Measurements from ENCODE around the gene CD209.
A peak's percentile ranks its signal among the peaks of the same experiment; 100 is the strongest.

Gene CD209, protein sequence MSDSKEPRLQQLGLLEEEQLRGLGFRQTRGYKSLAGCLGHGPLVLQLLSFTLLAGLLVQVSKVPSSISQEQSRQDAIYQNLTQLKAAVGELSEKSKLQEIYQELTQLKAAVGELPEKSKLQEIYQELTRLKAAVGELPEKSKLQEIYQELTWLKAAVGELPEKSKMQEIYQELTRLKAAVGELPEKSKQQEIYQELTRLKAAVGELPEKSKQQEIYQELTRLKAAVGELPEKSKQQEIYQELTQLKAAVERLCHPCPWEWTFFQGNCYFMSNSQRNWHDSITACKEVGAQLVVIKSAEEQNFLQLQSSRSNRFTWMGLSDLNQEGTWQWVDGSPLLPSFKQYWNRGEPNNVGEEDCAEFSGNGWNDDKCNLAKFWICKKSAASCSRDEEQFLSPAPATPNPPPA

DNA sequence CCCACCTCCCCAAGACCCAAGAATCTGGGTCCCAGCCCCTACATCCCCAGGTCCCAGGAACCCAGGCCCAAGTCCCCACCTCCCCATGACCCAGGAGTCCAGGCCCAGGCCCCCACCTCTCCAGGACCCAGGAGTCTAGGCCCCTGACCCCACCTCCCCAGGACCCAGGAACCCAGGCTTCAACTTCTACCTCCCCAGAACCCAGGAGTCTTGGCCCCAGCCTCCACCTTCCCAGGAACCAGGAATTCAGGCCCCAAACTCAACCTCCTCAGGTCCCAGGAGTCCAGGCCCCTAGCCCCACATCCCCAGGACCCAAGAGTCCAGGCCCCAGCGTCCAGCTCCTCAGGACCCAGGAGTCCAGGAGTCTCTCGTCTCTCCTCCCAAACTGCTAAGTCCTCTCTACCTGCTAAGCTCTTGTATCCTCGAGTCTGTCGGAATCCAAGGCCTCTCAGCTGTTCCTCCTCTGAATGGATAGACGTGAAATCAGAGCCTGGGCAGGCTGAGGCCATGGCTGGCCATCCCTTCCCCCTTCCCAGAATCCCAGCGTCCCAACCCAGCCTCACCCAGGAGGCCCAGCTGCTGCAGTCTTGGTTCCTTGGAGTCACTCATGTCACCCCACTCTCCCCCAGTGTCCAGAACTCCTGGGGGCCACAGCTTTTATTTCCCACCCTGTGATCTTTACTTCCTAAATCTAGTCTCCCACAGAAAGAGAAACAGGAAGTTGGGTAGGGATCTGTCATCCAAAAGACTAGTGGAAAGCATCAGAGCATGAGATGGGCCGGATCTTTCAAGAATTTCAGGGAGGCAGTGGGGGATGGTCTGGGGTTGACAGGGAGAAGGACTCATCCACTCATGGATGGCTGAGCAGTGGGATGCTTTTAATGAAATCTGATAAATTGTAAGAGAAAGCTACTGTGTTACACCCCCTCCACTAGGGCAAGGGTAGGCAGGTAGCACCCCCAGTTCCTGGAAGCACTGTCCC is at the start of gene CD209:
Gene CD209 (minus strand): TSS at position 632 of the 982 bp plus-strand sequence. CDS start 23 bp downstream, at position 609.
- H3K36me3 ChIP-seq (ENCODE audit: control insufficient read depth in 2 of 2, insufficient read depth in 1 of 2, low read length in 2 of 2) = no peaks in the 10 kb centered on the region
- H3K4me3 ChIP-seq (ENCODE audit: low read depth, low read length) = no peak within 1 kb of the TSS
- ChIA-PET CTCF (no interaction called here), POLR2A (interaction anchor here (0.5 kb wide), 1 partner anchor 1090 kb away, joined by 4 read pairs; no protein-coding TSS in a partner anchor)
- no peaks in the 10 kb centered on the region for H3K9me3 ChIP-seq (ENCODE audit: control insufficient read depth, insufficient read depth, low read depth, low read length)
- H3K4me1 ChIP-seq (ENCODE audit: control insufficient read depth, insufficient read depth, low read length) = no peaks in the 10 kb centered on the region
- TF ChIP-seq MEIS1 (CRISPR knock-in tag; IDR thresholded peaks at IDR 0.05; ENCODE audit: borderline replicate concordance) (no peak), ZNF23 (tag by site-specific recombination; IDR thresholded peaks at IDR 0.05; ENCODE audit: borderline replicate concordance) (no peak), MZF1 (tag by site-specific recombination; IDR thresholded peaks at IDR 0.05; ENCODE audit: borderline replicate concordance) (no peak), ZNF274 (IDR thresholded peaks at IDR 0.05; ENCODE audit: low read length) (no peak), ZNF274 (tag by site-specific recombination; IDR thresholded peaks at IDR 0.05; ENCODE audit: borderline replicate concordance) (no peak)
- TF ChIP-seq, protein P1, sequence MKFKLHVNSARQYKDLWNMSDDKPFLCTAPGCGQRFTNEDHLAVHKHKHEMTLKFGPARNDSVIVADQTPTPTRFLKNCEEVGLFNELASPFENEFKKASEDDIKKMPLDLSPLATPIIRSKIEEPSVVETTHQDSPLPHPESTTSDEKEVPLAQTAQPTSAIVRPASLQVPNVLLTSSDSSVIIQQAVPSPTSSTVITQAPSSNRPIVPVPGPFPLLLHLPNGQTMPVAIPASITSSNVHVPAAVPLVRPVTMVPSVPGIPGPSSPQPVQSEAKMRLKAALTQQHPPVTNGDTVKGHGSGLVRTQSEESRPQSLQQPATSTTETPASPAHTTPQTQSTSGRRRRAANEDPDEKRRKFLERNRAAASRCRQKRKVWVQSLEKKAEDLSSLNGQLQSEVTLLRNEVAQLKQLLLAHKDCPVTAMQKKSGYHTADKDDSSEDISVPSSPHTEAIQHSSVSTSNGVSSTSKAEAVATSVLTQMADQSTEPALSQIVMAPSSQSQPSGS (tag by site-specific recombination; IDR thresholded peaks at IDR 0.05; ENCODE audit: low read depth) = no peak
- TF ChIP-seq, protein P2, sequence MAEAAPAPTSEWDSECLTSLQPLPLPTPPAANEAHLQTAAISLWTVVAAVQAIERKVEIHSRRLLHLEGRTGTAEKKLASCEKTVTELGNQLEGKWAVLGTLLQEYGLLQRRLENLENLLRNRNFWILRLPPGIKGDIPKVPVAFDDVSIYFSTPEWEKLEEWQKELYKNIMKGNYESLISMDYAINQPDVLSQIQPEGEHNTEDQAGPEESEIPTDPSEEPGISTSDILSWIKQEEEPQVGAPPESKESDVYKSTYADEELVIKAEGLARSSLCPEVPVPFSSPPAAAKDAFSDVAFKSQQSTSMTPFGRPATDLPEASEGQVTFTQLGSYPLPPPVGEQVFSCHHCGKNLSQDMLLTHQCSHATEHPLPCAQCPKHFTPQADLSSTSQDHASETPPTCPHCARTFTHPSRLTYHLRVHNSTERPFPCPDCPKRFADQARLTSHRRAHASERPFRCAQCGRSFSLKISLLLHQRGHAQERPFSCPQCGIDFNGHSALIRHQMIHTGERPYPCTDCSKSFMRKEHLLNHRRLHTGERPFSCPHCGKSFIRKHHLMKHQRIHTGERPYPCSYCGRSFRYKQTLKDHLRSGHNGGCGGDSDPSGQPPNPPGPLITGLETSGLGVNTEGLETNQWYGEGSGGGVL (tag by site-specific recombination; IDR thresholded peaks at IDR 0.05) = no peak
- TF ChIP-seq, protein P3, sequence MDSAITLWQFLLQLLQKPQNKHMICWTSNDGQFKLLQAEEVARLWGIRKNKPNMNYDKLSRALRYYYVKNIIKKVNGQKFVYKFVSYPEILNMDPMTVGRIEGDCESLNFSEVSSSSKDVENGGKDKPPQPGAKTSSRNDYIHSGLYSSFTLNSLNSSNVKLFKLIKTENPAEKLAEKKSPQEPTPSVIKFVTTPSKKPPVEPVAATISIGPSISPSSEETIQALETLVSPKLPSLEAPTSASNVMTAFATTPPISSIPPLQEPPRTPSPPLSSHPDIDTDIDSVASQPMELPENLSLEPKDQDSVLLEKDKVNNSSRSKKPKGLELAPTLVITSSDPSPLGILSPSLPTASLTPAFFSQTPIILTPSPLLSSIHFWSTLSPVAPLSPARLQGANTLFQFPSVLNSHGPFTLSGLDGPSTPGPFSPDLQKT (IDR thresholded peaks at IDR 0.05; ENCODE audit: borderline replicate concordance, low read depth, low read length) = no peak
- H3K27ac ChIP-seq (ENCODE audit: extremely low read depth, low read depth, low read length) = no peak within 1 kb of the TSS

DNA sequence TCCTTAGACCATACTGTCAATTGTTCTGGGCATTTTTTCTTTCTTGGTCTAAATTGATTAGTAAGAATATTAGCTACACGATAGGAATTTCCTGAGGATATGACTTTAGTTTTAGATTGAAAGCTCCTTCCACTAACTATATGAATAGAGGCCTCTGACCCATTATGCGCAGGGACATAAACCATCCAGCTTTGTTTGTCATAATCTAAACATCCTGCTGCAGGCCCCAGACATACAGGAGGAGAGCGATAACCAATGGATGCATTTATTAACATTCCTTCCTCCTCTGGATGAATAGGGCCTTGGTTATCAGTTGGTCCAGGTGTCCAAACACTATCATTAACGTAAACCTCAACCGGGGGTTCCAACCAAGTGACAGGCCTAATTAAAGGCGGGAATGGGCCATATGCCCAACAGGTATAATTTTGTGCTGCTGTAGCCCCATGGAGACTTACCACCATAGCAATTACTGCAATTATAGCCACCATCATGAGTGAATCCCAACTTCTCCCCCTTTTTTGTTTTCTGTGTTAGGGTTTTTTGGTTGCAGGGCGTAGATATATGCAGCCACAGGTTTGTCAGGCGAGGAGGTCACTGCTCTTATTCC is 48.3 kb upstream of the CD209 start:
- Histone ChIP-seq H3K27ac (ENCODE audit: extremely low read depth, low read depth, low read length) (no peak overlapping the region), H3K4me1 (ENCODE audit: control insufficient read depth, insufficient read depth, low read length) (no peaks in the 10 kb centered on the region), H3K4me3 (ENCODE audit: low read depth, low read length) (no peak overlapping the region), H3K9me3 (ENCODE audit: control insufficient read depth, insufficient read depth, low read depth, low read length) (no peaks in the 10 kb centered on the region), H3K36me3 (ENCODE audit: control insufficient read depth in 2 of 2, insufficient read depth in 1 of 2, low read length in 2 of 2) (no peaks in the 10 kb centered on the region)
- TF ChIP-seq GFI1B (tag by site-specific recombination; IDR thresholded peaks at IDR 0.05) (no peak), ZNF768 (tag by site-specific recombination; IDR thresholded peaks at IDR 0.05) (no peak), MZF1 (tag by site-specific recombination; IDR thresholded peaks at IDR 0.05; ENCODE audit: borderline replicate concordance) (no peak), SP7 (tag by site-specific recombination; IDR thresholded peaks at IDR 0.05) (peak; percentile 55), ZNF549 (tag by site-specific recombination; IDR thresholded peaks at IDR 0.05) (no peak), ZNF624 (tag by site-specific recombination; IDR thresholded peaks at IDR 0.05) (no peak), ZNF132 (tag by site-specific recombination; IDR thresholded peaks at IDR 0.05; ENCODE audit: borderline replicate concordance) (no peak), SCRT1 (tag by site-specific recombination; IDR thresholded peaks at IDR 0.05; ENCODE audit: borderline replicate concordance) (no peak)
- ChIA-PET POLR2A (no interaction called here), CTCF (interaction anchor here (0.7 to 7.3 kb wide), 4 partner anchors 11 to 229 kb away, joined by 3 to 80 read pairs (median 3); no protein-coding TSS in a partner anchor)

All from HEK293 (cell line).